CD8-positive, alpha-beta memory T cell (primary cell): ENCODE data around the gene FAM53A. TPM values are rescaled to one million over a fixed set of nuclear protein-coding genes. Genes with fewer than 3 reads are reported as not detected.

Experiments
- CTCF ChIA-PET: fragments of 350-600 bp; sonication (Branson Sonifier 250); formaldehyde crosslinking; loops from one replicate; lab custom pipeline; 2021; ENCODE audit warnings: antibody characterized with exemption; lab: Charles Lee
- POLR2A ChIA-PET: fragments of 350-600 bp; sonication (Branson Sonifier 250); formaldehyde crosslinking; loops from one replicate; lab custom pipeline; 2021; ENCODE audit warnings: antibody characterized with exemption; lab: Charles Lee
- DNase-seq, 5 donors: peaks; one replicate each; pipeline versions ENCODE4 v3.0.0 to v3.0.0-alpha.2; 2020 to 2022; ENCODE audit warnings: mixed read lengths in 1 of 5
- H3K27ac ChIP-seq: one replicate; pipeline ENCODE4 v1.7.0; 2013; ENCODE audit warnings: low read depth, mild to moderate bottlenecking, low read length, moderate library complexity
- H3K27me3 ChIP-seq: 2 replicates; pipeline ENCODE4 v1.7.0; 2013; ENCODE audit warnings: low read length, mild to moderate bottlenecking; ENCODE audit not compliant: insufficient read depth, poor library complexity, severe bottlenecking
- H3K36me3 ChIP-seq: 2 replicates; pipeline ENCODE4 v1.7.0; 2013; ENCODE audit warnings: mild to moderate bottlenecking, low read length, moderate library complexity; ENCODE audit not compliant: insufficient read depth
- H3K4me1 ChIP-seq: 2 replicates; pipeline ENCODE4 v1.7.0; 2013; ENCODE audit warnings: mild to moderate bottlenecking, low read length, moderate library complexity; ENCODE audit not compliant: insufficient read depth
- H3K4me3 ChIP-seq: 2 replicates; pipeline ENCODE4 v1.7.0; 2013; ENCODE audit warnings: mild to moderate bottlenecking, low read length
- H3K9me3 ChIP-seq: 2 replicates; pipeline ENCODE4 v1.7.0; 2013; ENCODE audit warnings: mild to moderate bottlenecking, low read length
- H3K27ac Mint-ChIP-seq, 8 donors: one replicate each; pipeline ENCODE4 v1.8.0; 2020 to 2021; ENCODE audit warnings: mixed read lengths in 8 of 8, mild to moderate bottlenecking in 6 of 8, inconsistent platforms in 3 of 8, moderate library complexity in 3 of 8
- H3K27me3 Mint-ChIP-seq, 2 donors: one replicate each; pipeline ENCODE4 v1.8.0; 2020 to 2021; ENCODE audit warnings: mixed read lengths in 2 of 2, mild to moderate bottlenecking in 1 of 2, moderate library complexity in 1 of 2
- H3K36me3 Mint-ChIP-seq, 3 donors: one replicate each; pipeline ENCODE4 v1.8.0; 2020 to 2021; ENCODE audit warnings: mixed read lengths in 3 of 3, inconsistent platforms in 1 of 3, mild to moderate bottlenecking in 1 of 3
- H3K4me1 Mint-ChIP-seq, 3 donors: one replicate each; pipeline ENCODE4 v1.8.0; 2020 to 2021; ENCODE audit warnings: mixed read lengths in 3 of 3, inconsistent platforms in 1 of 3, mild to moderate bottlenecking in 1 of 3
- H3K4me3 Mint-ChIP-seq, 7 donors: one replicate each; pipeline ENCODE4 v1.8.0; 2020 to 2021; ENCODE audit warnings: mixed read lengths in 7 of 7, mild to moderate bottlenecking in 6 of 7, moderate library complexity in 4 of 7, inconsistent platforms in 2 of 7
- H3K9me3 Mint-ChIP-seq, 5 donors: one replicate each; pipeline ENCODE4 v1.8.0; 2020 to 2022; ENCODE audit warnings: mixed read lengths in 5 of 5, mild to moderate bottlenecking in 3 of 5, moderate library complexity in 2 of 5, inconsistent platforms in 1 of 5
- polyA plus RNA-seq: library from polyadenylated mRNA; unstranded; fragments of 300-500 nt; fragmentation: Illumina TruSeq; gene quantifications from one replicate; pipeline ENCODE4 v1.2.3, GENCODE V29; 2021
- total RNA-seq, 2 experiments: library from RNA; stranded (reverse); gene quantifications; one replicate each; pipeline ENCODE4 v1.2.3, GENCODE V29; 2021

Gene FAM53A
- total and polyA plus RNA-seq, 3 experiments from 2014 or later: 0.82 to 1.9 (median 1.5) TPM

GRCh38 chr4:1726146-1726934, 42.2 kb upstream of the FAM53A start:
- Histone ChIP-seq H3K27ac (no peak overlapping the region), H3K27me3 (no peaks in the 10 kb centered on the region), H3K36me3 (peaks cover 36% of the 10 kb centered on the region), H3K4me3 (no peak overlapping the region), H3K9me3 (no peaks in the 10 kb centered on the region), H3K4me1 (peaks cover 65% of the 10 kb centered on the region)
- H3K4me3 Mint-ChIP-seq: peak overlapping the region; percentile 2 to 65 (median 15)
- H3K36me3 Mint-ChIP-seq: peaks cover 4 to 56% (median 9%) of the 10 kb centered on the region in 3 donors
- H3K4me1 Mint-ChIP-seq: peaks cover 41 to 82% (median 61%) of the 10 kb centered on the region in 3 donors
- no peaks in the 10 kb centered on the region for H3K9me3 Mint-ChIP-seq
- H3K27me3 Mint-ChIP-seq: no peaks in the 10 kb centered on the region
- POLR2A ChIA-PET: interaction anchor here (1.1 to 2.9 kb wide), 3 partner anchors 14 to 33 kb away, joined by 3 to 15 read pairs (median 6); partner anchors contain the start of gene SLBP
- H3K27ac Mint-ChIP-seq: peak overlapping the region in 7 of 8 donors; percentile 26 to 86 (median 75)
- CTCF ChIA-PET: interaction anchor here (0.7 to 16.7 kb wide), 11 partner anchors 10 to 476 kb away, joined by 3 to 341 read pairs (median 3); partner anchors contain the start of gene UVSSA
- DNase-seq: peak; percentile 76 to 90 (median 87)

- POLR2A ChIA-PET: interaction anchor here (1.1 to 2.9 kb wide), 2 partner anchors 30 to 32 kb away, joined by 3 to 15 read pairs; no protein-coding TSS in a partner anchor
These were observed 41.4 kb upstream of the FAM53A start for GRCh38 chr4:1725521-1725920.

GRCh38 chr4:1723131-1723801, 39.2 kb upstream of the FAM53A start:
- H3K36me3 ChIP-seq: peaks cover 20% of the 10 kb centered on the region
- no peaks in the 10 kb centered on the region for H3K9me3 ChIP-seq
- peak overlapping the region; percentile 96 to 99 (median 98) for H3K27ac Mint-ChIP-seq
- H3K27me3 Mint-ChIP-seq: no peaks in the 10 kb centered on the region
- peak overlapping the region; percentile 81 for H3K27ac ChIP-seq
- H3K27me3 ChIP-seq: no peaks in the 10 kb centered on the region
- H3K36me3 Mint-ChIP-seq: peaks cover 4 to 42% (median 5%) of the 10 kb centered on the region in 3 donors
- H3K4me1 ChIP-seq: peaks cover 65% of the 10 kb centered on the region
- peak in 4 of 5 donors; percentile 25 to 77 (median 67) for DNase-seq
- H3K4me1 Mint-ChIP-seq: peaks cover 45 to 83% (median 58%) of the 10 kb centered on the region in 3 donors
- H3K4me3 Mint-ChIP-seq: peak overlapping the region; percentile 84 to 94 (median 87)
- POLR2A ChIA-PET: interaction anchor here (0.6 to 4.5 kb wide), 5 partner anchors 11 to 211 kb away, joined by 4 to 73 read pairs (median 6); partner anchors contain the start of gene SLBP
- no peaks in the 10 kb centered on the region for H3K9me3 Mint-ChIP-seq
- CTCF ChIA-PET: interaction anchor here (0.9 to 16.7 kb wide), 5 partner anchors 9 to 30 kb away, joined by 4 to 341 read pairs (median 9); partner anchors contain the start of gene SLBP
- H3K4me3 ChIP-seq: peak overlapping the region; percentile 67

More at GRCh38 chr4:1725521-1725920, 41.4 kb upstream of the FAM53A start:
- no peak overlapping the region for H3K4me3 ChIP-seq
- peaks cover 41 to 80% (median 61%) of the 10 kb centered on the region in 3 donors for H3K4me1 Mint-ChIP-seq
- peaks cover 65% of the 10 kb centered on the region for H3K4me1 ChIP-seq
- H3K27me3 ChIP-seq: no peaks in the 10 kb centered on the region
- CTCF ChIA-PET: interaction anchor here (0.9 to 16.7 kb wide), 3 partner anchors 11 to 378 kb away, joined by 3 to 341 read pairs (median 3); partner anchors contain the start of gene UVSSA
- H3K4me3 Mint-ChIP-seq: peak overlapping the region in 5 of 7 donors; percentile 38 to 86 (median 47)
- no peaks in the 10 kb centered on the region for H3K27me3 Mint-ChIP-seq
- H3K36me3 Mint-ChIP-seq: peaks cover 4 to 52% (median 9%) of the 10 kb centered on the region in 3 donors
- H3K36me3 ChIP-seq: peaks cover 30% of the 10 kb centered on the region
- DNase-seq: peak in 1 of 5 donors; percentile 40
- no peak overlapping the region for H3K27ac ChIP-seq
- no peaks in the 10 kb centered on the region for H3K9me3 Mint-ChIP-seq
- H3K9me3 ChIP-seq: no peaks in the 10 kb centered on the region
- H3K27ac Mint-ChIP-seq: peak overlapping the region in 6 of 8 donors; percentile 31 to 88 (median 65)

GRCh38 chr4:1722551-1723118, 38.5 kb upstream of the FAM53A start:
- Mint-ChIP-seq H3K4me1 (peaks cover 45 to 79% (median 58%) of the 10 kb centered on the region in 3 donors), H3K4me3 (peak overlapping the region; percentile 84 to 94 (median 87)), H3K36me3 (peaks cover 4 to 38% (median 5%) of the 10 kb centered on the region in 3 donors), H3K27ac (peak overlapping the region; percentile 96 to 99 (median 98)), H3K9me3 (no peaks in the 10 kb centered on the region), H3K27me3 (no peaks in the 10 kb centered on the region)
- Histone ChIP-seq H3K36me3 (peaks cover 14% of the 10 kb centered on the region), H3K27ac (peak overlapping the region; percentile 81), H3K4me3 (peak overlapping the region; percentile 67), H3K27me3 (no peaks in the 10 kb centered on the region), H3K4me1 (peaks cover 65% of the 10 kb centered on the region), H3K9me3 (no peaks in the 10 kb centered on the region)
- ChIA-PET POLR2A (interaction anchor here (0.6 to 4.5 kb wide), 6 partner anchors 10 to 212 kb away, joined by 3 to 73 read pairs (median 6); partner anchors contain the start of gene SLBP), CTCF (interaction anchor here (1.4 to 16.7 kb wide), 4 partner anchors 9 to 29 kb away, joined by 4 to 341 read pairs (median 14); partner anchors contain the start of gene SLBP)
- peak in 1 of 5 donors; percentile 48 for DNase-seq

GRCh38 chr4:1721666-1722550, 37.8 kb upstream of the FAM53A start:
- DNase-seq: peak in 1 of 5 donors; percentile 45
- Mint-ChIP-seq H3K4me1 (peaks cover 46 to 72% (median 58%) of the 10 kb centered on the region in 3 donors), H3K4me3 (peak overlapping the region; percentile 86 to 94 (median 87)), H3K27me3 (no peaks in the 10 kb centered on the region), H3K36me3 (peaks cover 4 to 35% (median 5%) of the 10 kb centered on the region in 3 donors), H3K9me3 (no peaks in the 10 kb centered on the region), H3K27ac (peak overlapping the region; percentile 96 to 99 (median 98))
- Histone ChIP-seq H3K4me3 (peak overlapping the region; percentile 67), H3K27me3 (no peaks in the 10 kb centered on the region), H3K4me1 (peaks cover 62% of the 10 kb centered on the region), H3K9me3 (no peaks in the 10 kb centered on the region), H3K27ac (peak overlapping the region; percentile 81), H3K36me3 (peaks cover 8% of the 10 kb centered on the region)
- ChIA-PET POLR2A (interaction anchor here (0.6 to 4.5 kb wide), 7 partner anchors 9 to 376 kb away, joined by 3 to 73 read pairs (median 4); partner anchors contain the start of genes LETM1 and SLBP), CTCF (interaction anchor here (1.4 to 16.7 kb wide), 4 partner anchors 8 to 28 kb away, joined by 4 to 341 read pairs (median 14); partner anchors contain the start of gene SLBP)

- H3K4me1 ChIP-seq: peaks cover 54% of the 10 kb centered on the region
- CTCF ChIA-PET: interaction anchor here (1.7 to 16.7 kb wide), 4 partner anchors 9 to 28 kb away, joined by 3 to 341 read pairs (median 14); partner anchors contain the start of gene SLBP
- H3K27ac ChIP-seq: peak within 1 kb of the TSS; percentile 81
- peak within 1 kb of the TSS; percentile 71 for H3K4me3 ChIP-seq
- peaks cover under 1 to 33% (median 2%) of the 10 kb centered on the region in 3 donors for H3K36me3 Mint-ChIP-seq
- no peaks in the 10 kb centered on the region for H3K27me3 ChIP-seq
- H3K36me3 ChIP-seq: peaks cover 8% of the 10 kb centered on the region
- POLR2A ChIA-PET: interaction anchor here (0.6 to 4.5 kb wide), 9 partner anchors 8 to 524 kb away, joined by 3 to 73 read pairs (median 3); partner anchors contain the start of genes LETM1 and SLBP
- no peaks in the 10 kb centered on the region for H3K9me3 ChIP-seq
- peak; percentile 91 to 97 (median 95) for DNase-seq
- peaks cover 41 to 67% (median 51%) of the 10 kb centered on the region in 3 donors for H3K4me1 Mint-ChIP-seq
- no peaks in the 10 kb centered on the region for H3K27me3 Mint-ChIP-seq
- H3K9me3 Mint-ChIP-seq: no peaks in the 10 kb centered on the region
- peak within 1 kb of the TSS; percentile 86 to 94 (median 87) for H3K4me3 Mint-ChIP-seq
- peak within 1 kb of the TSS; percentile 96 to 99 (median 98) for H3K27ac Mint-ChIP-seq
These were observed 37.0 kb upstream of the FAM53A start, which contains the start of the genes TACC3 and TMEM129 for GRCh38 chr4:1721003-1721665. TACC3 (plus strand) TSS chr4:1721521; CDS start chr4:1723422, 1,901 bp downstream. TMEM129 (minus strand) TSS chr4:1721323; CDS start chr4:1720837, 486 bp downstream.
